ENCODE results near the gene OAS2. TPM values are rescaled to one million over a fixed set of nuclear protein-coding genes. Genes with fewer than 3 reads are reported as not detected.

OAS2 gene
- total and polyA plus RNA-seq, 2 of the 4 experiments (the other 2 are of a cell fraction) = under 0.01 TPM; not detected in 1

GRCh38 chr12:112979041-112979680 lies 842 bp downstream of the OAS2 start:
- Histone ChIP-seq H3K9ac (ENCODE audit: low read depth, low read length) (no peak overlapping the region), H2AK5ac (ENCODE audit: low read depth, low read length) (no peak overlapping the region), H3K23ac (ENCODE audit: low read depth, low read length) (no peak overlapping the region), H3K27ac (ENCODE audit: insufficient read depth, low read length) (no peak overlapping the region), H2BK5ac (ENCODE audit: low read depth, low read length, poor library complexity, severe bottlenecking) (no peak overlapping the region), H3K4ac (ENCODE audit: low read depth, low read length) (no peak overlapping the region), H2BK20ac (ENCODE audit: low read depth, low read length) (no peak overlapping the region), H2AK9ac (replicated peaks; ENCODE audit: low read depth, low read length, poor library complexity) (no peak overlapping the region), H3K9me1 (ENCODE audit: insufficient read depth, low read length) (no peaks in the 10 kb centered on the region), H2BK15ac (ENCODE audit: low read depth, low read length) (no peak overlapping the region), H3K9me3 (ENCODE audit: control insufficient read depth, insufficient read depth, low read length) (no peaks in the 10 kb centered on the region), H3K18ac (ENCODE audit: low read depth, low read length) (no peak overlapping the region), H3K4me1 (ENCODE audit: control insufficient read depth, insufficient read depth, low read length) (no peaks in the 10 kb centered on the region; the same call in 1 of the 2 replicates), H3K14ac (replicated peaks; ENCODE audit: low read depth, low read length) (no peak overlapping the region), H3K4me2 (ENCODE audit: low read depth, low read length) (no peak overlapping the region), H4K91ac (ENCODE audit: insufficient read depth, low read depth, low read length) (no peak overlapping the region), H2BK120ac (ENCODE audit: low read depth, low read length) (no peak overlapping the region), H2AFZ (replicated peaks; ENCODE audit: low read length, poor library complexity) (no peak overlapping the region), H3K4me3 (ENCODE audit: insufficient read depth, low read depth, low read length) (no peak overlapping the region), H4K8ac (ENCODE audit: low read depth in 2 of 2, low read length in 2 of 2) (no peak overlapping the region), H4K20me1 (ENCODE audit: insufficient read depth, low read length) (no peaks in the 10 kb centered on the region), H3K79me1 (ENCODE audit: low read depth in 1 of 2, low read length in 2 of 2) (no peaks in the 10 kb centered on the region), H3K36me3 (ENCODE audit: control insufficient read depth, insufficient read depth, low read length) (no peaks in the 10 kb centered on the region), H4K5ac (ENCODE audit: low read depth, low read length) (no peak overlapping the region), H3K27me3 (ENCODE audit: control insufficient read depth, insufficient read depth, low read length) (no peaks in the 10 kb centered on the region), H3K56ac (ENCODE audit: extremely low read depth, insufficient read depth, low read length) (no peak overlapping the region)
- DNase-seq (no peak), ATAC-seq (ENCODE audit: low read depth) (no peak)
- TF ChIP-seq CEBPB (IDR thresholded peaks at IDR 0.05; ENCODE audit: low read depth, low read length) (no peak), USF2 (IDR thresholded peaks at IDR 0.05; ENCODE audit: low read depth, low read length) (no peak), SMC3 (IDR thresholded peaks at IDR 0.05; ENCODE audit: low read depth, low read length) (no peak), MXI1 (IDR thresholded peaks at IDR 0.05; ENCODE audit: borderline replicate concordance, low read depth, low read length) (no peak), ELK1 (IDR thresholded peaks at IDR 0.05; ENCODE audit: borderline replicate concordance, low read depth, low read length) (no peak)
- intact Hi-C loops (cut with micrococcal nuclease) (no loop called here), in situ Hi-C loops (cut with MboI; ENCODE audit: low sequenced_read_pairs) (no loop called here), dilution Hi-C loops (cut with HindIII; ENCODE audit: low sequenced_read_pairs, unreplicated experiment) (no loop called here)
- BruUV-seq (replicated peaks) = no TSS peak
- WGBS, 2 experiments (ENCODE audit: extremely low coverage in 2 of 2, insufficient read length in 1 of 2) = no CpG with 5 or more reads among the region's 6 CpGs
- POLR2A ChIA-PET (ENCODE audit: unreplicated experiment) = no interaction called here
- CTCF ChIA-PET = interaction anchor here (1.2 to 2.9 kb wide), 2 partner anchors 11 to 14 kb away, joined by 3 to 13 read pairs; no protein-coding TSS in a partner anchor
